Glutamatergic neuron (in vitro differentiated cells): ENCODE measurements around the gene WDR27. TPM values are rescaled to one million over a fixed set of nuclear protein-coding genes. Genes with fewer than 3 reads are reported as not detected.

Experiments used
- DNase-seq: peaks from one replicate; pipeline ENCODE4 v3.0.0; 2022
- H3K27ac Mint-ChIP-seq: one replicate; pipeline ENCODE4 v1.8.0; 2020; ENCODE audit warnings: mild to moderate bottlenecking, mixed read lengths, inconsistent platforms; ENCODE audit not compliant: unreplicated experiment
- H3K27me3 Mint-ChIP-seq: one replicate; pipeline ENCODE4 v1.8.0; 2020; ENCODE audit warnings: mild to moderate bottlenecking, moderate library complexity, mixed read lengths, inconsistent platforms; ENCODE audit not compliant: unreplicated experiment
- H3K36me3 Mint-ChIP-seq: one replicate; pipeline ENCODE4 v1.8.0; 2020; ENCODE audit warnings: mild to moderate bottlenecking, mixed read lengths, inconsistent platforms; ENCODE audit not compliant: unreplicated experiment
- H3K4me1 Mint-ChIP-seq: one replicate; pipeline ENCODE4 v1.8.0; 2020; ENCODE audit warnings: mild to moderate bottlenecking, low read depth, mixed read lengths, inconsistent platforms; ENCODE audit not compliant: unreplicated experiment
- H3K4me3 Mint-ChIP-seq: one replicate; pipeline ENCODE4 v1.8.0; 2020; ENCODE audit warnings: mild to moderate bottlenecking, mixed read lengths, inconsistent platforms; ENCODE audit not compliant: unreplicated experiment
- H3K9me3 Mint-ChIP-seq: one replicate; pipeline ENCODE4 v1.8.0; 2020; ENCODE audit warnings: mild to moderate bottlenecking, moderate library complexity, mixed read lengths, inconsistent platforms; ENCODE audit not compliant: unreplicated experiment
- total RNA-seq: library from RNA; stranded (reverse); fragmentation: NEBNext Ultra II Directional; extraction: Animal tissue kit (Norgen Biotek cat#: 25700); gene quantifications from one replicate; pipeline ENCODE4 v1.2.1, GENCODE V29; 2021; ENCODE audit not compliant: unreplicated experiment
- TF ChIP-seq, protein P1 (sequence below): fragments of 200-600 bp; sonication (generic); IDR thresholded peaks from one replicate; pipeline ENCODE4 v1.5.0; 2021; ENCODE audit not compliant: partially characterized antibody, unreplicated experiment

WDR27 gene
- total RNA-seq, 1 donor from 2014 or later: 64.8 TPM

DNA sequence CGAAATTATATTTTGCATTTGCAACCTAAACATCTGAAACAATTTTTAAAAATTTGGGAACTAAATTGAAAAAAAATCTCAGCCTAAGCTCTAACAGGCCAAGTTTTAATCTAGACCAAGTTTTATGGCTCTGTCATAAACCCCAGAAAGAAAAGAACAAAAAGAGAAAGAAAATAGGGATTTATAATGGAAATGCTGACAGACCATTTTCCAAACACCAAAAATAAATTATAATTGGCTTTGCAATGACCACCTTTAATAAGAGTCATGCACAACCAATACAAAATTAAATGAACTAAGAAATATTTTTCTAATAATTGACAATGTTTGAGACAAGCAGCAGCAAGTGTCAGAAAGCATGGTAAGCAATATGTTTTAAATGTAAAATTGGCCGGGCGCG, 72.6 kb downstream of the WDR27 start:
- Mint-ChIP-seq H3K4me3 (no peak overlapping the region), H3K27ac (no peak overlapping the region), H3K9me3 (peaks cover 3% of the 10 kb centered on the region), H3K36me3 (no peaks in the 10 kb centered on the region), H3K27me3 (peaks cover 2% of the 10 kb centered on the region), H3K4me1 (no peaks in the 10 kb centered on the region)
- DNase-seq: no peak
- TF ChIP-seq, protein P1, sequence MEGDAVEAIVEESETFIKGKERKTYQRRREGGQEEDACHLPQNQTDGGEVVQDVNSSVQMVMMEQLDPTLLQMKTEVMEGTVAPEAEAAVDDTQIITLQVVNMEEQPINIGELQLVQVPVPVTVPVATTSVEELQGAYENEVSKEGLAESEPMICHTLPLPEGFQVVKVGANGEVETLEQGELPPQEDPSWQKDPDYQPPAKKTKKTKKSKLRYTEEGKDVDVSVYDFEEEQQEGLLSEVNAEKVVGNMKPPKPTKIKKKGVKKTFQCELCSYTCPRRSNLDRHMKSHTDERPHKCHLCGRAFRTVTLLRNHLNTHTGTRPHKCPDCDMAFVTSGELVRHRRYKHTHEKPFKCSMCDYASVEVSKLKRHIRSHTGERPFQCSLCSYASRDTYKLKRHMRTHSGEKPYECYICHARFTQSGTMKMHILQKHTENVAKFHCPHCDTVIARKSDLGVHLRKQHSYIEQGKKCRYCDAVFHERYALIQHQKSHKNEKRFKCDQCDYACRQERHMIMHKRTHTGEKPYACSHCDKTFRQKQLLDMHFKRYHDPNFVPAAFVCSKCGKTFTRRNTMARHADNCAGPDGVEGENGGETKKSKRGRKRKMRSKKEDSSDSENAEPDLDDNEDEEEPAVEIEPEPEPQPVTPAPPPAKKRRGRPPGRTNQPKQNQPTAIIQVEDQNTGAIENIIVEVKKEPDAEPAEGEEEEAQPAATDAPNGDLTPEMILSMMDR: no peak

DNA sequence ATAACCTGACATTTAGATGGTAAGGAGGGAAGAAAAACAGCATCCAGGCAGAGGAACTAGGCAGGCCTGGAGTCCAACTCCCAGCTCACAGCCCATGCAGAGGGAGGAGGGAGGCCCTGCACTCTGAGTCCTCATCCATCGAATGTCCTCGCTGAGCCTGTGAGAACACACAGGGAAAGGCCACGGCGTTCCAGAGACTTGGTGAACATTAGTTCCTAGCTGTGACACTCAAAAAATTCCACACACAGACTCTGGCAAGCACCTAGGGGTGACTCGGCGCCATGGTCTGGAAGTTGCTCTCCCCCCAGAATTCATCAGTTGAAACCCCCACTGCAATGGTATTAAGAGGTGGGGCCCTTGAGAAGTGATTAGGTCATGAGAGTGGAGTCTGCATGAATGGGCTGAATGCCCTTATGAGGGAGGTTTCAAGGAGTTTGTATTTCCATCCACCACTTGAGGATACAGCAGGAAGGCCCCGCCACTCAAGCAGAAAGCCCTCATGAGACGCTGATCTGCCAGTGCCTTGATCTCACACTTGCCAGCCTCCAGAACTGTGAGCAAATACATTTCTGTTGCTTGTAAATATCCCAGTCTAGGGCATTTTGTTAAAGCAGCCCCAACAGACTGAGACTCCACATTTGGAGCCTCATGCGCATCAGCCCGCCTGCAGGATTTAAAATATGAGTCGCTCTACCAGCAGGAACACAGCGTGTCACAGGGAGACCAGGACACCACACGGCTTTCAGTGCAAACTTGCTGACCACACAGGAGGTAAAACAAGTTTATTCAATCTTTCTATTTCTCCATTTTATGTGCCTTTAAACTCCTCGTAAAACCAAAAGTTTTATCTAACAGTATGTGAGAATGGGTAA, 73.9 kb downstream of the WDR27 start:
- Mint-ChIP-seq H3K4me3 (no peak overlapping the region), H3K27me3 (peaks cover 2% of the 10 kb centered on the region), H3K4me1 (no peaks in the 10 kb centered on the region), H3K27ac (no peak overlapping the region), H3K9me3 (peaks cover 3% of the 10 kb centered on the region), H3K36me3 (no peaks in the 10 kb centered on the region)
- TF ChIP-seq, protein P1: no peak
- no peak for DNase-seq

DNA sequence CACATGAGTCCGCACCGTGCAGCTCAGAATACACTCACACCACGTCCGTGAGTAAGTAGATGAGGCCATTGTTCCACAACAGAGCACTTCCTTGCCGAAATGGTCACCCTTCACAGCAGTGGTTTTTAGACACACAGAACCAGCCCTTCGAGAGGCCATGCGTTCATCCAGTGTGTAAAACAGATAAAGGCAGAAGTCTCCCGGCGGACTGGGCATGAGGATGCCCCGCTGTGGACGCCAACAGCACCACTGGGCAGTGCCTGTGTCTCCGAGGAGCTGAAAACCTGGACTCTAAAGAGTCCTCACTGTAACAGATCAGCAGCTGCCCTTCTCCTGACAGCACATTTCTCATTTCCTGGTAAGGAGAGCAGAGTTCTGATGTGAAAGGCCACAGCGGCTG, 75.2 kb downstream of the WDR27 start:
- H3K36me3 Mint-ChIP-seq: no peaks in the 10 kb centered on the region
- no peak overlapping the region for H3K27ac Mint-ChIP-seq

DNA sequence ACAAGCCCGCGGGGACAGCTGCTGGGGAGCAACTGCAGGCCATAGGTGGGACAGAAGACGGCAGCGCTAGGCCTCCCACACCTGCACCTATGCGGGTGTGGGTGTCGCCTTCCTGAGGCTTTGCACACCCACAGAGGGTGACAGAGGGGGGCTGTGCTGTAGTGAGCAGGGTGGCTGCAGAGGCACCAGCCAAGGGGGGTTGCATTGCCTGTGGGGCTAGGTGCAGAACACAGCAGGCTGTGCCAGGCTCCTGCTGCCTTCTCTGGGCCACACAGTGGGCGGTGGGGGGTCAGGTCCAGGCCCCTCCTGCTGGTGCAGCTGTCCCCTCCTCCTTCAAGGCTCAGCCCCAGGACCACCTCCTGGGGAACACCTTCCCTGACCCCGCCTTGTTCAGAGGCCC, 75.7 kb downstream of the WDR27 start:
- no peak overlapping the region for H3K27ac Mint-ChIP-seq

More for the DNA sequence above, 75.2 kb downstream of the WDR27 start:
- H3K4me1 Mint-ChIP-seq: no peaks in the 10 kb centered on the region
- DNase-seq: no peak
- H3K4me3 Mint-ChIP-seq: no peak overlapping the region
- TF ChIP-seq, protein P1: no peak
- H3K9me3 Mint-ChIP-seq: peaks cover 3% of the 10 kb centered on the region
- H3K27me3 Mint-ChIP-seq: peaks cover 2% of the 10 kb centered on the region

More for the DNA sequence above, 75.7 kb downstream of the WDR27 start:
- H3K4me3 Mint-ChIP-seq: no peak overlapping the region
- peaks cover 6% of the 10 kb centered on the region for H3K27me3 Mint-ChIP-seq
- peaks cover 3% of the 10 kb centered on the region for H3K9me3 Mint-ChIP-seq
- H3K36me3 Mint-ChIP-seq: no peaks in the 10 kb centered on the region
- TF ChIP-seq, protein P1: no peak
- no peak for DNase-seq
- H3K4me1 Mint-ChIP-seq: no peaks in the 10 kb centered on the region
